HEK293 (cell line): Measurements from ENCODE around the gene PAX3.

ENCODE experiments used
- CTCF ChIA-PET: fragments of 350-600 bp; formaldehyde crosslinking; extraction: SDS; loops from one replicate; lab custom pipeline; 2021; ENCODE audit warnings: antibody characterized with exemption; lab: Yijun Ruan, JAX
- POLR2A ChIA-PET: fragments of 300-600 bp; formaldehyde crosslinking; extraction: SDS; loops from one replicate; lab custom pipeline; 2020; ENCODE audit warnings: antibody characterized with exemption, inconsistent platforms; lab: Yijun Ruan, JAX
- H3K27ac ChIP-seq: fragments of 200-500 bp; sonication (Bioruptor generic); 2 replicates; pipeline ENCODE4 v1.5.1; 2014; ENCODE audit warnings: low read depth, low read length, control low read depth, inconsistent platforms; ENCODE audit errors: extremely low read depth
- H3K36me3 ChIP-seq, 2 experiments: fragments of 200-500 bp in 1 of 2; sonication (Bioruptor generic) in 1 of 2; 1 replicate in 1 of 2; 2 replicates in 1 of 2; pipeline ENCODE4 v1.5.1; 2014 to 2017; ENCODE audit warnings: inconsistent platforms in 2 of 2, low read length in 2 of 2; ENCODE audit not compliant: control insufficient read depth in 2 of 2, insufficient read depth in 1 of 2
- H3K4me1 ChIP-seq: fragments of 200-500 bp; sonication (Bioruptor generic); 2 replicates; pipeline ENCODE4 v1.5.1; 2014; ENCODE audit warnings: mild to moderate bottlenecking, low read length, inconsistent platforms; ENCODE audit not compliant: control insufficient read depth, insufficient read depth
- H3K4me3 ChIP-seq: 2 replicates; pipeline ENCODE4 v1.5.1; 2011; ENCODE audit warnings: low read depth, mild to moderate bottlenecking, control low read depth, low read length, moderate library complexity
- H3K9me3 ChIP-seq: fragments of 200-500 bp; sonication (Bioruptor generic); 2 replicates; pipeline ENCODE4 v1.5.1; 2014; ENCODE audit warnings: low read depth, low read length, inconsistent platforms; ENCODE audit not compliant: control insufficient read depth, insufficient read depth
- BCL11A ChIP-seq: fragments of 450-650 bp; formaldehyde crosslinking; IDR thresholded peaks from 2 replicates; pipeline ENCODE4 v1.5.1; 2016; ENCODE audit warnings: low read depth, missing biosample characterization, missing genetic modification characterization
- BCL11B ChIP-seq: fragments of 450-650 bp; formaldehyde crosslinking; IDR thresholded peaks from 2 replicates; pipeline ENCODE4 v1.5.1; 2016; ENCODE audit warnings: low read depth, missing biosample characterization, missing genetic modification characterization
- FEZF1 ChIP-seq: fragments of 450-650 bp; formaldehyde crosslinking; IDR thresholded peaks from 2 replicates; pipeline ENCODE4 v1.5.1; 2016; ENCODE audit warnings: missing biosample characterization, missing genetic modification characterization
- KLF7 ChIP-seq: fragments of 450-650 bp; formaldehyde crosslinking; IDR thresholded peaks from 2 replicates; pipeline ENCODE4 v1.5.1; 2016; ENCODE audit warnings: missing biosample characterization, missing genetic modification characterization, borderline replicate concordance
- SETDB1 ChIP-seq: IDR thresholded peaks from one replicate; pipeline ENCODE4 v1.6.1; 2017; ENCODE audit warnings: mild to moderate bottlenecking, low read length, moderate library complexity, mixed read lengths; ENCODE audit not compliant: insufficient read length
- YY1 ChIP-seq: fragments of 450-650 bp; formaldehyde crosslinking; IDR thresholded peaks from 2 replicates; pipeline ENCODE4 v1.5.1; 2018; ENCODE audit warnings: missing biosample characterization, missing genetic modification characterization
- ZBTB20 ChIP-seq: fragments of 450-650 bp; formaldehyde crosslinking; IDR thresholded peaks from 2 replicates; pipeline ENCODE4 v1.5.1; 2016; ENCODE audit warnings: missing biosample characterization, missing genetic modification characterization
- ZFP3 ChIP-seq: fragments of 450-650 bp; formaldehyde crosslinking; IDR thresholded peaks from 2 replicates; pipeline ENCODE4 v1.5.1; 2016; ENCODE audit warnings: low read depth, missing biosample characterization, missing genetic modification characterization
- ZNF140 ChIP-seq: fragments of 450-650 bp; formaldehyde crosslinking; IDR thresholded peaks from 2 replicates; pipeline ENCODE4 v1.5.1; 2016; ENCODE audit warnings: missing biosample characterization, missing genetic modification characterization
- ZNF202 ChIP-seq: fragments of 450-650 bp; formaldehyde crosslinking; IDR thresholded peaks from 2 replicates; pipeline ENCODE4 v1.5.1; 2016; ENCODE audit warnings: missing biosample characterization, missing genetic modification characterization, borderline replicate concordance
- ZNF24 ChIP-seq: fragments of 450-650 bp; formaldehyde crosslinking; IDR thresholded peaks from 2 replicates; pipeline ENCODE4 v1.5.1; 2016; ENCODE audit warnings: missing biosample characterization, missing genetic modification characterization
- ZNF391 ChIP-seq: fragments of 450-650 bp; formaldehyde crosslinking; IDR thresholded peaks from 2 replicates; pipeline ENCODE4 v1.5.1; 2016; ENCODE audit warnings: low read depth, missing biosample characterization, missing genetic modification characterization, borderline replicate concordance
- ZNF404 ChIP-seq: fragments of 450-650 bp; formaldehyde crosslinking; IDR thresholded peaks from 2 replicates; pipeline ENCODE4 v1.5.1; 2017; ENCODE audit warnings: missing biosample characterization, missing genetic modification characterization
- ZNF548 ChIP-seq: fragments of 450-650 bp; formaldehyde crosslinking; IDR thresholded peaks from 2 replicates; pipeline ENCODE4 v1.5.1; 2016; ENCODE audit warnings: missing biosample characterization, missing genetic modification characterization
- ZNF610 ChIP-seq: fragments of 450-650 bp; formaldehyde crosslinking; IDR thresholded peaks from 2 replicates; pipeline ENCODE4 v1.5.1; 2016; ENCODE audit warnings: missing biosample characterization, missing genetic modification characterization, borderline replicate concordance
- ZNF629 ChIP-seq: fragments of 450-650 bp; formaldehyde crosslinking; IDR thresholded peaks from 2 replicates; pipeline ENCODE4 v1.5.1; 2017; ENCODE audit warnings: missing biosample characterization, missing genetic modification characterization
- ZNF654 ChIP-seq: fragments of 450-650 bp; formaldehyde crosslinking; IDR thresholded peaks from 2 replicates; pipeline ENCODE4 v1.5.1; 2016; ENCODE audit warnings: low read depth, missing biosample characterization, missing genetic modification characterization
- ZNF658 ChIP-seq: fragments of 450-650 bp; formaldehyde crosslinking; IDR thresholded peaks from 2 replicates; pipeline ENCODE4; 2016; ENCODE audit warnings: missing biosample characterization, missing genetic modification characterization
- ZNF843 ChIP-seq: fragments of 450-650 bp; formaldehyde crosslinking; IDR thresholded peaks from 2 replicates; pipeline ENCODE4 v1.5.1; 2016; ENCODE audit warnings: missing biosample characterization, missing genetic modification characterization
- TF ChIP-seq, protein P1 (sequence below): fragments of 450-650 bp; formaldehyde crosslinking; IDR thresholded peaks from 2 replicates; pipeline ENCODE4 v1.5.1; 2016; ENCODE audit warnings: missing biosample characterization, missing genetic modification characterization
- TF ChIP-seq, protein P2 (sequence below): fragments of 450-650 bp; formaldehyde crosslinking; IDR thresholded peaks from 2 replicates; pipeline ENCODE4 v1.5.1; 2017; ENCODE audit warnings: missing biosample characterization, missing genetic modification characterization
- TF ChIP-seq, protein P3 (sequence below): fragments of 450-650 bp; formaldehyde crosslinking; IDR thresholded peaks from 2 replicates; pipeline ENCODE4 v1.5.1; 2016; ENCODE audit warnings: missing biosample characterization, missing genetic modification characterization
- TF ChIP-seq, protein P4 (sequence below): fragments of 450-650 bp; formaldehyde crosslinking; IDR thresholded peaks from 2 replicates; pipeline ENCODE4 v1.5.1; 2016; ENCODE audit warnings: missing biosample characterization, missing genetic modification characterization
- TF ChIP-seq, protein P5 (sequence below): fragments of 450-650 bp; formaldehyde crosslinking; IDR thresholded peaks from 2 replicates; pipeline ENCODE4 v1.5.1; 2017; ENCODE audit warnings: missing biosample characterization, mild to moderate bottlenecking, missing genetic modification characterization, moderate library complexity

The PAX3 gene

DNA sequence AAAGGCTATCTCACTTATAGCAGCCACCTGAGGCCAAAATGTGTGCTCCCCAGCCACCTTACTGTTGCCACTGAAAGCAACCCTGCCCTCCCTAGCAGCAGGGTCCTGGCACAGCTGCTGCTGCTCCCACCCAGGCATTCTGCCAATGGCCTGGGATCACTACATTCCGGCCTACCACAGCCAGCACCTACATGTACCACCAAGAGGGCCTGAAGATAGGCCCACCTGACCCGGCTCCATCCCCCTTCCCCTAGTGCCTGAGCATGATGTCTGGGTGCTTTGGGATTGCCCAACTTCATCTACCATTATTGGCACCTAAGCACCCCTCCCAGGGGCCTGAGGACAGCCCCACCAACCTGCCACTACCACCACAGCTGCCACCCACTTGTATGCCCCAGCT lies 34.6 kb upstream of the PAX3 start:
- ChIA-PET POLR2A (no interaction called here), CTCF (no interaction called here)
- Histone ChIP-seq H3K36me3 (no peaks in the 10 kb centered on the region), H3K4me1 (no peaks in the 10 kb centered on the region), H3K9me3 (no peaks in the 10 kb centered on the region), H3K27ac (no peak overlapping the region), H3K4me3 (no peak overlapping the region)
- TF ChIP-seq YY1 (tag by site-specific recombination) (no peak), FEZF1 (tag by site-specific recombination) (no peak), ZNF202 (tag by site-specific recombination) (no peak), ZNF140 (no peak)
- TF ChIP-seq, protein P1, sequence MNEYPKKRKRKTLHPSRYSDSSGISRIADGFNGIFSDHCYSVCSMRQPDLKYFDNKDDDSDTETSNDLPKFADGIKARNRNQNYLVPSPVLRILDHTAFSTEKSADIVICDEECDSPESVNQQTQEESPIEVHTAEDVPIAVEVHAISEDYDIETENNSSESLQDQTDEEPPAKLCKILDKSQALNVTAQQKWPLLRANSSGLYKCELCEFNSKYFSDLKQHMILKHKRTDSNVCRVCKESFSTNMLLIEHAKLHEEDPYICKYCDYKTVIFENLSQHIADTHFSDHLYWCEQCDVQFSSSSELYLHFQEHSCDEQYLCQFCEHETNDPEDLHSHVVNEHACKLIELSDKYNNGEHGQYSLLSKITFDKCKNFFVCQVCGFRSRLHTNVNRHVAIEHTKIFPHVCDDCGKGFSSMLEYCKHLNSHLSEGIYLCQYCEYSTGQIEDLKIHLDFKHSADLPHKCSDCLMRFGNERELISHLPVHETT (tag by site-specific recombination): no peak

DNA sequence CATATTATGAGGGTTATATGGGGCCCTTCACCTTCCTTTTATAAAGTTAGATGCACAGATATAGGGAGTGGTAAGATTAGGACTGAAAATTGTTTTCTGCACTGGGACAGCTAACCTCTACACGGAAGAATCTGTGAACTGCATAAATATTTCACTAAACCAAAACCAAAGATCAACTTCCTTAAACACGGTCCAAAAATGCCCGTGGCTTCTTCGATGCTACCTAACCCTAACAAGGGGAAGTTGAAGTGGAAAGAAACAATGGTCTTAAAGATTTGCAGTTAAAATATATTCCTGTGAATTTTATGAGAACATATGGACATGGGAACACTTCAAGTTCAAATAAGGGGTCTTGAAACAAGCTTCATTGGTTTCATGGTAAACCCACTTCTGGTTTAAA lies 33.3 kb upstream of the PAX3 start:
- Histone ChIP-seq H3K27ac (no peak overlapping the region), H3K9me3 (no peaks in the 10 kb centered on the region), H3K36me3 (no peaks in the 10 kb centered on the region), H3K4me3 (no peak overlapping the region), H3K4me1 (no peaks in the 10 kb centered on the region)
- no peak for TF ChIP-seq ZNF404
- TF ChIP-seq ZBTB20 (tag by site-specific recombination): no peak
- no peak for TF ChIP-seq ZFP3 (tag by site-specific recombination)
- TF ChIP-seq ZNF654 (tag by site-specific recombination): no peak
- no peak for TF ChIP-seq SETDB1
- ChIA-PET CTCF (interaction anchor here (0.6 to 0.7 kb wide), 2 partner anchors 13 to 149 kb away, joined by 3 to 6 read pairs; no protein-coding TSS in a partner anchor), POLR2A (no interaction called here)

DNA sequence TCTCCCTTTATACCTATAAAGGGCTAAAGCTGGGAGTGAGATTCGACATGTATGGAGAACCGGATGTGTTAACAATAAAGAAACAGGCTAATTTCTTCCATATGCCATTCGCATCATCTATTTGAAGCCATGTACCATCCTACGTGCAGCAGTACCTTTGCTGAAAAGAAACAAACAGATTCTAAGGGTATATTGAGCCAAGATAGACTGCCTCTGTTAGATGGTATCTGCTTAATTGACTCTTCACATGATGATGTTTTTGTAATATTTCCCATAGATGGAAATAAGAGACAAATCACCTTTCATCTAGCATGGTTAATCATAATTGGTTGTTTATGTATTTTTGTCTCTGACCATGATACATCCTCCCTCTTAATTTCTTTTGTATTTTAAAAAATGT lies 32.1 kb upstream of the PAX3 start:
- POLR2A ChIA-PET: no interaction called here

DNA sequence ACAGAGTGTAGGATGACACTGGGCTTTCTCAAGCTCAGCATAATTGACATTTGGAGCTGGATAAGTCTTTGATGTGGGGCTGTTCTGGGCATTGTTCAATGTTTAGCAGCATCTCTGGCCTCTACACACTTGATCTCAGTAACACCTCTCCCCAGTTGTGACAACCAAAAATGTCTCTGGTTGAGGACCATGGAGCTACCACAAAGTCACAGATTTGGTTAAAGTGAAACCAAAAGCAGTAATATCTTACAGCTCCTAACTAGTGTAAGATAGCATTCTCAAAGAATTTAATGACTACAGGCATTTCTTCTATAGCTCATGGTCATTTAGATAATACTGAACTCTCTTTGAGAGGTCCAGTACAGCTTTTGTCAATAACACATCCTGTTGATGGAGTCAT lies 23.4 kb upstream of the PAX3 start:
- Histone ChIP-seq H3K36me3 (no peaks in the 10 kb centered on the region; a peak in 1 of 3 replicates), H3K4me1 (no peaks in the 10 kb centered on the region; the same call in 1 of the 2 replicates), H3K4me3 (no peak overlapping the region), H3K27ac (no peak overlapping the region), H3K9me3 (no peaks in the 10 kb centered on the region)
- CTCF ChIA-PET: interaction anchor here (0.5 to 1.5 kb wide), 4 partner anchors 183 to 469 kb away, joined by 3 to 9 read pairs (median 3); no protein-coding TSS in a partner anchor
- TF ChIP-seq ZNF24 (tag by site-specific recombination): no peak
- TF ChIP-seq, protein P2, sequence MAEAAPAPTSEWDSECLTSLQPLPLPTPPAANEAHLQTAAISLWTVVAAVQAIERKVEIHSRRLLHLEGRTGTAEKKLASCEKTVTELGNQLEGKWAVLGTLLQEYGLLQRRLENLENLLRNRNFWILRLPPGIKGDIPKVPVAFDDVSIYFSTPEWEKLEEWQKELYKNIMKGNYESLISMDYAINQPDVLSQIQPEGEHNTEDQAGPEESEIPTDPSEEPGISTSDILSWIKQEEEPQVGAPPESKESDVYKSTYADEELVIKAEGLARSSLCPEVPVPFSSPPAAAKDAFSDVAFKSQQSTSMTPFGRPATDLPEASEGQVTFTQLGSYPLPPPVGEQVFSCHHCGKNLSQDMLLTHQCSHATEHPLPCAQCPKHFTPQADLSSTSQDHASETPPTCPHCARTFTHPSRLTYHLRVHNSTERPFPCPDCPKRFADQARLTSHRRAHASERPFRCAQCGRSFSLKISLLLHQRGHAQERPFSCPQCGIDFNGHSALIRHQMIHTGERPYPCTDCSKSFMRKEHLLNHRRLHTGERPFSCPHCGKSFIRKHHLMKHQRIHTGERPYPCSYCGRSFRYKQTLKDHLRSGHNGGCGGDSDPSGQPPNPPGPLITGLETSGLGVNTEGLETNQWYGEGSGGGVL (tag by site-specific recombination): no peak
- TF ChIP-seq, protein P3, sequence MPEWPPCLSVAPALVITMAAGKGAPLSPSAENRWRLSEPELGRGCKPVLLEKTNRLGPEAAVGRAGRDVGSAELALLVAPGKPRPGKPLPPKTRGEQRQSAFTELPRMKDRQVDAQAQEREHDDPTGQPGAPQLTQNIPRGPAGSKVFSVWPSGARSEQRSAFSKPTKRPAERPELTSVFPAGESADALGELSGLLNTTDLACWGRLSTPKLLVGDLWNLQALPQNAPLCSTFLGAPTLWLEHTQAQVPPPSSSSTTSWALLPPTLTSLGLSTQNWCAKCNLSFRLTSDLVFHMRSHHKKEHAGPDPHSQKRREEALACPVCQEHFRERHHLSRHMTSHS (tag by site-specific recombination): no peak
- no peak for TF ChIP-seq ZNF629 (tag by site-specific recombination)
- TF ChIP-seq, protein P4, sequence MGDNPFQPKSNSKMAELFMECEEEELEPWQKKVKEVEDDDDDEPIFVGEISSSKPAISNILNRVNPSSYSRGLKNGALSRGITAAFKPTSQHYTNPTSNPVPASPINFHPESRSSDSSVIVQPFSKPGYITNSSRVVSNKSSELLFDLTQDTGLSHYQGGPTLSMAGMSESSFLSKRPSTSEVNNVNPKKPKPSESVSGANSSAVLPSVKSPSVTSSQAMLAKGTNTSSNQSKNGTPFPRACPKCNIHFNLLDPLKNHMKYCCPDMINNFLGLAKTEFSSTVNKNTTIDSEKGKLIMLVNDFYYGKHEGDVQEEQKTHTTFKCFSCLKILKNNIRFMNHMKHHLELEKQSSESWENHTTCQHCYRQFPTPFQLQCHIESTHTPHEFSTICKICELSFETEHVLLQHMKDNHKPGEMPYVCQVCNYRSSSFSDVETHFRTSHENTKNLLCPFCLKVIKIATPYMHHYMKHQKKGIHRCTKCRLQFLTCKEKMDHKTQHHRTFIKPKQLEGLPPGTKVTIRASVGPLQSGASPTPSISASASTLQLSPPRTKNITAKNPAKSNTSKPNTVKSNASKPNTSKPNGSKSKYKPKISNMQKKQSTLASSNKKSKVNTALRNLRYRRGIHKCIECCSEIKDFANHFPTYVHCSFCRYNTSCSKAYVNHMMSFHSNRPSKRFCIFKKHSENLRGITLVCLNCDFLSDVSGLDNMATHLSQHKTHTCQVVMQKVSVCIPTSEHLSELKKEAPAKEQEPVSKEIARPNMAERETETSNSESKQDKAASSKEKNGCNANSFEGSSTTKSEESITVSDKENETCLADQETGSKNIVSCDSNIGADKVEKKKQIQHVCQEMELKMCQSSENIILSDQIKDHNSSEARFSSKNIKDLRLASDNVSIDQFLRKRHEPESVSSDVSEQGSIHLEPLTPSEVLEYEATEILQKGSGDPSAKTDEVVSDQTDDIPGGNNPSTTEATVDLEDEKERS (tag by site-specific recombination): no peak
- TF ChIP-seq ZNF658: no peak
- POLR2A ChIA-PET: no interaction called here

More for the DNA sequence above, 32.1 kb upstream of the PAX3 start:
- CTCF ChIA-PET: no interaction called here
- Histone ChIP-seq H3K4me3 (no peak overlapping the region), H3K36me3 (no peaks in the 10 kb centered on the region), H3K4me1 (no peaks in the 10 kb centered on the region), H3K27ac (no peak overlapping the region), H3K9me3 (no peaks in the 10 kb centered on the region)
- TF ChIP-seq ZNF610 (no peak), KLF7 (no peak), ZNF391 (tag by site-specific recombination) (no peak), BCL11B (tag by site-specific recombination) (no peak), ZNF548 (tag by site-specific recombination) (no peak), ZNF843 (no peak), BCL11A (no peak)
- TF ChIP-seq, protein P5, sequence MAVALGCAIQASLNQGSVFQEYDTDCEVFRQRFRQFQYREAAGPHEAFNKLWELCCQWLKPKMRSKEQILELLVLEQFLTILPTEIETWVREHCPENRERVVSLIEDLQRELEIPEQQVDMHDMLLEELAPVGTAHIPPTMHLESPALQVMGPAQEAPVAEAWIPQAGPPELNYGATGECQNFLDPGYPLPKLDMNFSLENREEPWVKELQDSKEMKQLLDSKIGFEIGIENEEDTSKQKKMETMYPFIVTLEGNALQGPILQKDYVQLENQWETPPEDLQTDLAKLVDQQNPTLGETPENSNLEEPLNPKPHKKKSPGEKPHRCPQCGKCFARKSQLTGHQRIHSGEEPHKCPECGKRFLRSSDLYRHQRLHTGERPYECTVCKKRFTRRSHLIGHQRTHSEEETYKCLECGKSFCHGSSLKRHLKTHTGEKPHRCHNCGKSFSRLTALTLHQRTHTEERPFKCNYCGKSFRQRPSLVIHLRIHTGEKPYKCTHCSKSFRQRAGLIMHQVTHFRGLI (tag by site-specific recombination): no peak
